ENCODE measurements around the gene REEP2.
A peak's percentile ranks its signal among the peaks of the same experiment; 100 is the strongest.

The REEP2 gene

DNA sequence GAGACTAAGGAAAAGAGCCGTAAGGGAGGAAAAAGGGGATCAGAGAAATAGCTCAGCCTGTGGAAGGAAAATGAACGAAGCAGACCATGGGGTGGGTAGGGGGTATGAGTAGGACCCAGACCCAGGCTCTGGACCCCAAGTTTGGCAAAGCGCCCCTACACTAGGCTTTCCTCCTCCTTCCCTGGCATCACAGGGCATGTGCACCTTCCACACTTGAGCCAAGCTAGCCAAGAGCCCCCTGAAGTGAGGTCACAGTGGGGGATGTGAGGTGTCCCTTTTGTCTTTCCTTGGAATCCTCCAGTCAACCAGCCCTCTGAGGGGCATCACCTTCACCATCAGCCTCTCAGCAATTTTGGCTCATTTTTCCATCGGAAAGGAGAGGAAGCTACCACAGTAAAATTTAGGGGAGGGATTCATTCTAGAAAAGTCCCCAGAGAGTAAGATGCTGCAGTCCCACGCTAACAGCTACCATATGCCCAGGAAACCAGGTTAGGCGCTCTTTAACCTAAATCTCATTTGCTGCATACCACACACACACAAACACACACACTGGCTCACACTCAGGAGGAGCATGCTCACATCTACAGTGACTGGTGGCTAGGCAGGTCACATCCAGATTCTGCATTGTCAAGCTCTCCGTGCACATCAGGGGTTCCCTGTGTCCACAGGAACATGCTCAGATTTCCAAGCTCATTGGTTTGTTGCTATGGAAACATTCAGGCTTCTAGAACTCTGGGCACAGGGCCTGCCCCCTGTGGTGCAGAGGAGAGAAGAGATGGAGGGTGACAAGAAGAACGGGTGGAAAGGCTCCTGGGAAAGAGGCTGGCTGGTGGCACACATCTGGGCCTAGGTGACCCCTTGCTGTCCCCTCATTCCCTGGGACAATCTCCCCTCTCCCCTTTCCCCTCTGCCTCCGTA is 9.9 kb downstream of the REEP2 start:
- DNase-seq = no peak

DNA sequence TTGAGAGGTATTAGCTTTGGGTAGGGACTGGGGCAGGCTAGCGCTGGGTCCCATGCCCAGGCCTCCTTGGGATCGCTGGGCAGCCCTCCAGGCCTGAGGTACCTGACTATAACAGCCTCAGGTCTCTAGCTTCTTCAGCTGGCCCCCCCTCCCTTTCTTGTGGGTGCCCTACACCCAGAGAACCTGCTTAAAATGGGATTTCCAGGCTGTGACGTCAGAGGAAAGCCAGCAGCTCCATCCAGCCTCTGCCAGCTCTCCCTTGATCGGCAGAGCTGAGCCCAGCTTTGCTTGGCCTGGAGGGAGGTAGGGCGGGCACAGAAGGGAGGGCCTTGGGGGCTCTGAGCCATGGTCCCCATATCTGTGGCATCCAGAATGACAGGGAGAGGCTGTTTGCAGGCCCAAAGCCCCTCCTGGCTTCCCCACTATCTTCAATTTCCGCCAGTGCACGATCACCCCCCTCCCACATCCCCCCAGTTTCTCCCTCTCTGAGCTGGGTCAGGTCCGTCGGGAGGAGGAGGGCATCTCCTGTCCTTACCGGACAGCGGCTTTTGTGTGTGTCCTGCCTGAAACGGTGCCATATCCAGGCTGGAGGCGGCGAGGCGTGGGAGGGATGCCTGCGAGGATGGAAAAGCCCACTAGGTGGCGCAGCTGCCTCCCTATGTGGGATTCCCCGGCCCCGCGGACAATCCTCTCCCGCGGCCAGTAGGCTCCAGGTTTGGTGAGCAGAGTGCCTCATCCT is 10.8 kb downstream of the REEP2 start:
- DNase-seq = peak; percentile 51

- no peak for DNase-seq
These were observed 12.1 kb downstream of the REEP2 start for GRCh38 chr5:138450971-138451370.

GRCh38 chr5:138452720-138453119 is 13.9 kb downstream of the REEP2 start:
- DNase-seq = no peak

DNA sequence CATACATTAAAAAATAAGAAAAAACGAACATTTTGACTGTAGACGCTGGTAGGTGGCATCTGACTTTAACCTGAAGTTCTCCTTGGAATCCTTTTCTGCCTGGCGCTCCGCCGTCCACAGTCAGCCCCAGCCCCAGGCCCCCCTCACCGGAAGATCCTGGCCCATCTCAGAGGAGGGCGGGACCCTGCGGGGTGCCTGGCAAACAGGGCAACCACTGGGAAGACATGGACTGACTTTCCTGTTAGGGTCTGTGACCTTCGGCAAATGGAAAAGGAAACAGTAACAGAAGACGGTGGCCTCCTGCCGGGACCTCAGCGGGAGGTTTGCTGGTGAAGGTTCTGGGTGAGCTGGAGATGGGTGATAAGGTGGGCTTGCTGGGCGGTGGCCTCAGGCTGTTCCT is 14.7 kb downstream of the REEP2 start:
- DNase-seq = no peak

GRCh38 chr5:138454121-138454520 is 15.3 kb downstream of the REEP2 start:
- no peak for DNase-seq

DNA sequence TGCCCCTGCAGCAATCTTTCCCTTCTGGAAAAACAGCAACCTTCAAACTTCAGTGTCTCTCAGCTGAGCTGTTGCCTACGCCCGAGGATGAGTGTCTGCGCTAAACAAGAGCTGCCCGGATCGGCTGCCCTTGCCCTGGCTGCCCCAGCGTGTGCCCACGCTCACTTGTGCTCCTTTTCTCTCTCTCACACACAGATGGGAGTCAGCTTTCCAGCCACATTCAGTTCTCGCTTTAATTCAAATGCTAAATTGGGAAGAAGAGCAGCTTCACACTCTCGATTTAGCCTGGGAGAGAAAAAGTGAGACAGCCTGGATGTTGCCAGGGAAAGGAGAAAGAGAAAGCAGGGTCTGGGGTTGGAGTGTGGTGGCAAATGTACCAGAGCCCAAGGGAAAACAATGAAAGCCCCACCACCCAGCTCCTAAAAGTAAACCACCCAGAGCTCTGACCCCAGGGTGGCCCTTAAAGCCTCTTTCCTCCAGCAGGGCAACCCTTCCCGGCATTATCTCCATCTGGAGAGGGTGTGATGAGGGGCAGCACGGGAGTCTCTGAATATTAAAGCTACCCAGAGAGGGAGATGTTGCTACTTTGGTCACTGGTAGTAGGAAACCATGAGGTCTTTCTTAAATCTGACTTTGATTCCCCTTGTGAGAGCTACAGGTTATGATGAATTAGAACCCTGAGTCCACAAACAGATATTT is 16.5 kb downstream of the REEP2 start:
- no peak for DNase-seq

DNA sequence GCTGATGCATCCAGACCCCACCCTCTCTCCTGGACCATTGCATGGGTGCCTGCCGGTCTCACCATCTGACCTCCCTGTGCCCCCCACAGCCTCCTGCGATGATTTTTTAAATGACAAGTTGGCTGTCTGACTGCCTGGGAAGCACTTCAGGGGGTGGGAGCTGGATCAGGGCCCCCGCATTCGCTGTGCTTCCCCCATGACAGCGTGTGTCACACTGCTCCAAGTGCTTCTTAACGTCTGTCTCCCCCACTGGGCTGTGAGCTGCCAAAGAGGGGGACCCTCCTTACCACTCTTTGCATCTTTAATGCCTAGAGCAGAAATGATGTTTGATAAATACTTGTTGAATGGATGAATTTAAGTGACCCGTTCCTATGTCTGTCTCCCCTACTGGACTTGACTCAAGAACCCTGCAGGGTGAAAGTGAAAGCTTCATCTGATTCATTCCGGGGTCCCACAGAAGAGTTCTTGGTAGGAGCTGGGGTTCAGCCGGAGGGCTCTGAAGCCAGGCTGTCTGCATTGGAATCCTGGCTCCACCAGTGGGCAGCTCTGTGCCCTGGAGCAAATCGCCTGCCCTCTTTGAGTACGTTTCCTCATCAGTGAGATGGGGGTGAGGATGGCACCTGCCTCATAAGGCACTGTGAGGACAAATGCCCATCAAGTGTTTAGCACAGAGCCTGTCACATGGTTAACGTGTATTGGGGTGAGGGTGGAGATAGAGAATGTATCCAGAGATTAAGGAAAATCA is 18.8 kb downstream of the REEP2 start:
- no peak for DNase-seq

GRCh38 chr5:138458384-138458783 is 19.5 kb downstream of the REEP2 start:
- no peak for DNase-seq

DNA sequence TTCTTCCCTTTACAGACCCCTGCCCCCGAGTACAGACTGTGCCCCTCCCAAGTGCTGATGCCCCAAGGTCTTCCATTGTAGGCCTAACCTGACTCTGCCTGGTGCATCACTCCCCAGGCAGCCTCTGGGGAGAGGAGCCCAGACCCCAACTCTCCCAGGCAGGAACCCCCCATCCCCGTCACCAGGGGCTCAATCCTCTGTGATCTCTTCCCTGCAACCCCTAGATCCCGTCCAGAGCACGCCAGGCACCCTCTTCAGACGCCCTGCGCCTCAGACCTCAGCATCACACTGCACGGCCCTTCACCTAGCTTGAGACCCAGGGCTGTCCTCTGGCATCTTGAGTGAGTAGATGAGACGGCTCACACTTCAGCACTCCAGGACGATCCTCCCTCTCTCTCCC is 20.0 kb downstream of the REEP2 start:
- DNase-seq = no peak

- no peak for DNase-seq
These were observed 20.6 kb downstream of the REEP2 start for GRCh38 chr5:138459311-138459933.

DNA sequence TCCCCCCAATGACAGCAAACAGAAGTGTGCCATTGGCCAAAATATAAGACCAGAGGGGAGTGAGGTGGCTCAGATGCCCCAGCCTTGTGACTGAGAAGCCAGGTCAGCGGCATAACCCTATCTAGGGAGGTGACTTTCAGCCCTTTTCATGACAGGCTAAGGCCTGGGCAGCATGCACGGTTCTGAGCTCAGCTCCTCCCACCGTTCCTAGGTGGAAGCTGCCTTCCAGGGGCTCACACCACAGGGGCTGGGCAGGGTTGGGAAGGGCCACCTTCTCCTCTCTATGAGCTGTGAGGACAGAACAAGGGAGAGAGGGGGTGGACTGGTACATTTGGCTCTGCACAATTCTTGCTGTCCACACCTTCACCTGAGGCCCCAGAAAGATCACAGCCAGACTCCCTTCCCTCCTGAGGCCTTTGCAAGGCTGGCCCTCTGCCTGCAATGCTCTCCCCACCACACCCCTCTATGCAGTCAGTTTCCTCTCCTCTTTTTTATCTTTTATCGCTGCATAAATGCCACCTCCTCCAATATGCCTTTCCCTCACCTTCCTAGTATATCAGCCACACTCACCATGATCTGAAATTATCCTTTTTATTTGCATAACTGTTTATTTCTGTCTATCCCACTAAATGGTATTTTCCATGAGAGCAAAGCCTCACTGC is 21.3 kb downstream of the REEP2 start:
- no peak for DNase-seq

DNA sequence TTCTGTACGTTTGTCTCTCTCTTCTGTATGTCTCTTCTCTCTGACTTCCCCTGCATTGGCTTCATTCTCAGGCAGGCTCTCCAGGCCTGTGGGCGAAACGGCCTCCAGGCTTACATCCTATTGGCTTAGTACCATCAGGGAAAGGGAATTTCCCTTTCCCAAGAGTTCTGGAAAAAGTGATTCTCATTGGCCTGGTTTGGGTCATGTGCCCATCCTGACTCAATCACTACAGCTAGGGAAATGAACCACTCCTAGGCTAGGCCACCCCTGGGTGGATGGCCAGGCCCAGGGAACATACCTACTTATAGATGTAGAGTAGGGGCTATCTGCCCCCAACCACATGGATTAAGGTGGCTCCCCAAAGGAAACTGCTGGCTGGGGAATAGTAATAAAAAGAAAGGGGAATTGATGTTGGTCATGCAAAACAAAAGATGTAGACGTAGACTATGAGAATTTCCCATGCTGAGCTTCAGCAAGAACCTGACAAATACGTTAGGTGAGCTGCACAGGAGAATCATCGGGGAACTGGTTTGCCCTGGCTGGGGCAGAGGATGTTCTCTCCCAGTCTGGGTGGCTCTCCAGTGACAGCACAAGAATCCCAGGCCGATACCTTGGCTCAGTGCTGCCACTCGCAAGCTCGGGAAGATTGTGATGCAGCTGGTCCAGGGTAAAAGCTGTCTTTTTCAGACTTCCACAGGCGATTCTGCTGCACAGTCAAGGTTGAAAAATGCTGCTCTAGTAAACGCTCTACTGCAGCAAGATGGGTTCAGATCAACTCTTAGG is 22.7 kb downstream of the REEP2 start:
- DNase-seq = no peak

DNA sequence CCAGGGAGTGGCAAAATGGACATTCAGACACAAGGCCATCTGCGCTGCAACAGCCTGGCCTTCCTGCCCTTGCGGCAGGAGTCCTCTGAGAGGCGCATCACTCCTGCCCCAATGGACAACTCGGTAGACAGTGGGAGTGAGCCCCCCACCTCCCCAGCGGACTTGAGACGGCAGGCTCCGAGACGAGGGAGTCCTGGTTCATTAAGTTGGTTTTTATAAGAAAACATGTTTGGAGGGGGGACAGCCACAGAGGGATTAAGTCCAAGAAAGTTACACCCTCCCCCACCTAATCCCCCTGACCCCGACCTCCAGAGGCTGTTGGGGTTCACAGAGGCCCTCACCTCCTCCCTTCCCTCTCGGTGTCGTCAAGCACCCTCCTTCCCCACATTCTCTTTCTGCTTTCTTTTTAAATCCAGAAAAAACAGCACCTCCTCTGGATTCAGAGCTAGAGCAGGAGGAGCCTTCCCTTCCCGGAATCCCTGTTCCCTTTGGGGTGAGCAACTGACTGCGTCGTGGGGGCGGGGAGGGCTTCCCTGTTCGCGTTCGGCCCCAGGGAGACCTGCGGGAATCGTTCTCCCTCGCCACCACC is 24.7 kb downstream of the REEP2 start:
- no peak for DNase-seq

DNA sequence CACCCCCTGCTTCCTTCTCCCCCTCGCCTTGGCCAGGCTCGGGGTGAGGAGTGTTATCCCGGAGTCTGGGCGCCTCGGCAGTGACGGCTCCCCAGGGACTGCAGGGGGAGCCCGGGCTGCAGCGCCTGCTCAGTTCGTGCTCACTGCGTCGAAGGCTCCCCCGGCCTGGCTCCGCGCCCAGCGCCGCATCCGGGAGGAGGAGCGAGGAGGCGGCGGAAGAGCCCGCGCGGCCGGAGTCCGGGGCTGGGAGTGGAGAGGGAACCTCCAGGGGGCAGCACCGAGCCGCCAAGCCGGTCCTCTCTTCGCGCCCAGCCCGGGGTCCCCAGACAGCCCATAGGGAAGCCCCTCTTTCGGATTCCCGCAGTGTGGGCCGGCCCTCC is 25.1 kb downstream of the REEP2 start:
- peak; percentile 81 for DNase-seq

DNA sequence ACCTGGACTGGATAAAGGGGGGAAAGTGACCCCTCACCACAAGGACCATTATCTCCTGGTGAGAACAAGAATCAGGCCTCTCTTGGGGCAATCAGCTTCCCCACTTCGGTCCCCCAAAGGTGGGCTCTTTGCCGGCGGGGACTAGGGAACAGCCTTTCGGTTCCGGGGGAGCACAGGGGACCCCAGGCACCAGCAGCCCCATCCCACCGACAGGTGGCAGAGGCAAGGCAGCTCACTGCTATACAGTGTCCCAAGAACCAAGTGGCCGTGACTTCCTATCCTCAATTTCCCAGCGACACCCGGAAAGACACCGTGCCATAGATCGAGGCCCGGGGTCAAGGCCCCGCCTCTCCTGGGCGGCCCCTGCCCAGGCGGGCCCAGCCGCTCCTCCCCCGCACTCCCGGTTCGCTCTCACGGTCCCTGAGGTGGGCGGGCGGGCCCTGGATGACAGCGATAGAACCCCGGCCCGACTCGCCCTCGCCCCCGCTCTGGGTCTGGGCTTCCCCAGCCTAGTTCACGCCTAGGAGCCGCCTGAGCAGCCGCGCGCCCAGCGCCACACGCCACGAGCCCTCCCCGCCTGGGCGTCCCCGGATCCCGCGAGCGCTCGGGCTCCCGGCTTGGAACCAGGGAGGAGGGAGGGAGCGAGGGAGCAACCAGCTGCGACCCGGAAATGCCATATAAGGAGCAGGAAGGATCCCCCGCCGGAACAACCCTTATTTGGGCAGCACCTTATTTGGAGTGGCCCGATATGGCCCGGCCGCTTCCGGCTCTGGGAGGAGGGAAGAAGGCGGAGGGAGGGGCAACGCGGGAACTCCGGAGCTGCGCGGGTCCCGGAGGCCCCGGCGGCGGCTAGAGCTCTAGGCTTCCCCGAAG is 25.8 kb downstream of the REEP2 start:
- DNase-seq = peak; percentile 96

- peak; percentile 76 for DNase-seq
These were observed 26.6 kb downstream of the REEP2 start, which contains the start of gene EGR1 for GRCh38 chr5:138465261-138466124. TSS of gene EGR1 (plus strand) at chr5:138465479. CDS start at chr5:138465762, 283 bp downstream.

All from NCI-H1048 (cell line).